HepG2 (cell line): ENCODE data around the gene IFIH1. TPM values are rescaled to one million over a fixed set of nuclear protein-coding genes. Genes with fewer than 3 reads are reported as not detected.

Experiments
- ARID5B ChIP-seq: IDR thresholded peaks from 2 replicates; pipeline ENCODE4 v1.4.0; 2020; ENCODE audit warnings: mild to moderate bottlenecking, missing genetic modification reagents
- CREBL2 ChIP-seq: sonication (generic); formaldehyde crosslinking; IDR thresholded peaks from 2 replicates; pipeline ENCODE4 v1.8.1; 2023; ENCODE audit warnings: missing genetic modification reagents, mild to moderate bottlenecking, borderline replicate concordance
- ERF ChIP-seq: IDR thresholded peaks from 2 replicates; pipeline ENCODE4 v1.6.1; 2018; ENCODE audit warnings: missing biosample characterization, missing genetic modification reagents
- HES4 ChIP-seq: sonication (generic); formaldehyde crosslinking; IDR thresholded peaks from 2 replicates; pipeline ENCODE4 v1.9.0; 2021; ENCODE audit warnings: mild to moderate bottlenecking, missing genetic modification reagents, borderline replicate concordance
- KLF6 ChIP-seq: IDR thresholded peaks from 2 replicates; pipeline ENCODE4 v1.8.0; 2016; ENCODE audit warnings: missing biosample characterization, missing genetic modification reagents
- RBM22 ChIP-seq: fragments of 200-400 bp; formaldehyde crosslinking; optimal IDR thresholded peaks from 2 replicates; pipeline ENCODE3; 2017; ENCODE audit warnings: mild to moderate bottlenecking, low read length, moderate library complexity
- SALL2 ChIP-seq: sonication (generic); formaldehyde crosslinking; IDR thresholded peaks from 2 replicates; pipeline ENCODE4 v1.8.1; 2023; ENCODE audit warnings: mild to moderate bottlenecking, missing genetic modification reagents, inconsistent platforms
- ZMAT3 ChIP-seq: sonication (generic); formaldehyde crosslinking; conservative IDR thresholded peaks from 2 replicates; pipeline ENCODE4 v1.7.0; 2021; ENCODE audit warnings: missing genetic modification reagents
- ZNF142 ChIP-seq: sonication (generic); formaldehyde crosslinking; IDR thresholded peaks from 2 replicates; pipeline ENCODE4 v1.4.0; 2020; ENCODE audit warnings: missing genetic modification reagents
- ZNF569 ChIP-seq: sonication (generic); formaldehyde crosslinking; IDR thresholded peaks from 2 replicates; pipeline ENCODE4 v1.5.0; 2020; ENCODE audit warnings: mild to moderate bottlenecking, missing genetic modification reagents, moderate library complexity, borderline replicate concordance
- polyA plus RNA-seq, 8 experiments: library from polyadenylated mRNA; depleted of rRNA in 3 of 8; stranded (reverse) in 7 of 8; unstranded in 1 of 8; fragments of >200 nt; fragmentation: Illumina TruSeq in 4 of 8; extraction: Trizol in 4 of 8; gene quantifications; 2 replicates each; pipeline versions ENCODE4 v1.2.1 to v1.2.3, GENCODE V29; 2011 to 2016; ENCODE audit warnings: low read depth in 4 of 8, missing spikeins in 1 of 8, mixed read lengths in 1 of 8; ENCODE audit not compliant: insufficient read depth in 1 of 8
- total RNA-seq, 5 experiments: library from RNA; depleted of rRNA; stranded (reverse); fragments of >200 nt; fragmentation: Illumina TruSeq; extraction: Trizol; gene quantifications; 2 replicates each; pipeline ENCODE4 v1.2.3, GENCODE V29; 2016; ENCODE audit warnings: low read depth in 1 of 5

Gene IFIH1
- total and polyA plus RNA-seq, 2 of the 13 experiments (the other 11 are each of a cell fraction or from before 2014, with no cell fraction given): 1.5 to 11.5 TPM

- TF ChIP-seq ARID5B (CRISPR knock-in tag) (peak; percentile 46; the same call in 1 of the 2 replicates), RBM22 (no peak), ZMAT3 (CRISPR knock-in tag) (peak; percentile 93; the same call in 1 of the 2 replicates), SALL2 (CRISPR knock-in tag) (peak; percentile 78; the same call in 1 of the 2 replicates), HES4 (CRISPR knock-in tag) (no peak; the same call in 1 of the 2 replicates), KLF6 (CRISPR knock-in tag) (peak; percentile 88), ERF (CRISPR knock-in tag) (peak; percentile 86), ZNF142 (CRISPR knock-in tag) (no peak), CREBL2 (CRISPR knock-in tag) (peak; percentile 26; the same call in 1 of the 2 replicates), ZNF569 (CRISPR knock-in tag) (peak; percentile 80; the same call in 1 of the 2 replicates)
Observed at GRCh38 chr2:162343824-162344616, 25.5 kb upstream of the IFIH1 start, which contains the start of gene GCA (continued).
